Endothelial cell of hepatic sinusoid (primary cell): ENCODE data around the gene GABARAP.

Source experiments
- in situ Hi-C: cut with HindIII; loops from 2 replicates; pipeline ENCODE4 v1.10.0; 2017; ENCODE audit warnings: low sequenced_read_pairs

Gene GABARAP

GRCh38 chr17:7241090-7241733 lies 1.0 kb downstream of the GABARAP start:
- in situ Hi-C loops, result no loop called here

- in situ Hi-C loops, result no loop called here
These were observed 1.9 kb downstream of the GABARAP start for GRCh38 chr17:7240375-7240774.

DNA sequence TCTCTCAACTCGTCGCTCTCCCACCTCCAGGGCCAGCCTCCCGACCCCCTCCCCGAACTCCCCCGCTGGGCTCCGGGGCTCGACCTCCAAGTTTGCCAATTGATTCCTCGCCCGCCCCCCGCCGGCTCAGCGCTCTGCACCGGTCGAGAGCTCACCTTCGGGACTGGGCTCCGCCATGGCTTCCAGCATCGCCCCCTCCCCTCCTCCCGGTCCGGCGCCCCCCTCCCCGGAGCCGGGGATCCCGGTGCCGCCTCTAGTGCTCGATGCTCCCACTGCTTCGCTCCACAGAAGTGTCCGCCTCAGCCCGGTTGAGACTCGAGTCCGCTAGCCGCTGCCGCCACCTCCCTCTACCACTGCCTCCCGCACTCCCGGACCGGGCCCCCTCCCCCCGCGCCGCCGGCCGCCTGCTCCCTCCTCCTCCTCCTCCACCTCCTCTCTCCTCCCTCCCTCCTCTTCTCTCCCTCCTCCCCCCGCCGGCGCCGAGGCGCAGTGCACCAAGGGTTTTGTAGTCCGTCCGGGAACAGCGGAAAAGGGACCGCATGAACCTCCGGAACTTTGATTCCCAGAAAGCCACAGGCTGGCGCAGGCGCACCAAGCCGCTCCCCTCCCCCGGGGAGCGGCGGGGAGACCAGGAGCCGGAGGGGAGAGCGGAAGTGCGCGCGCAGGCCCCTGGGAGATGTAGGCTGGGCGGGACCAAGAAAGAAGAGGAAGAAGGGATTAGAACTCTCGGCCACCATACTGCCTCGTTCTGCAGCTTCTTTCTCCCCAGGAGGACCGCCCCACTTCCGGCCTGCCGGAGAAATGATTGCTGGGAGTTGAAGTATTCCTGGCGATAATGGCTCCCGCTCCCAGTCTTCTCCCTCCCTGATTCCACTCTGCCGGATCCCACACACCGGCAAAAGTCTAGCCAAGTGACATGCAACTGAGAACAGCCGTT lies 2.9 kb downstream of the GABARAP start, which contains the start of gene PHF23:
Gene PHF23, minus strand, starts transcription at position 367 of the 937 bp plus-strand sequence. Its CDS starts 178 bp downstream, at position 189.
- in situ Hi-C loops, result no loop called here

DNA sequence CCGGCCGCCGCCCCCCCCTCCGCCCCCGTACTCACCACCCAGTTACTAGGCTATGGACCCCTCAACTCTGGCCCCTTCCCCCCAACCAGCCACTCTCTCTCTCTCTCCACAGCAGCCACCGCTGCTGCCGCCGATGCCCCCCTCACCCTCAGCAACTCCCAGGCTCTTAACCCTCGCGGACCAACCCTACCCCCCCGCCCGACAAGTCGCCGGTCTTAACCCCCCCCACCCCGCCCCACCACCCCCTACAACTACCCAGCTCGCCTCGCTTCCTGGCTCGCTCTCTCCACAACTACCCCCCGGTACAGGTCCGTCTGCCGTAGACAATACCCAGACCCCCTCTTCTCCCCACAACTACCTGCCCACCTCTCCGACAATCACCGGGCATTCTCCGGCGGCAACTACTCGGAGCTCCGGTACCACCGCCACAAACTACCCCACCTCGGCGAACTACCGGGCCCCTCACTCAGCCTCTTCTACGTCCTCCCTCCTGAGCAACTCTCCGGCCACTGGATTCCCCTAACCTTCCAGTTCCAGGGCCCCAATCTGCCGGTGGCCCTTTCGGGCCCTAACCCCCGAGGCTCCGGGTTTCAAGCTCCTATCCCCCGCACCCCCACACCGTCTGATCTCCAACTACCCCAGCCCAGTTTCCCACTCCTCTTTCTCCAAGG lies 3.7 kb downstream of the GABARAP start:
- in situ Hi-C loops, result no loop called here

DNA sequence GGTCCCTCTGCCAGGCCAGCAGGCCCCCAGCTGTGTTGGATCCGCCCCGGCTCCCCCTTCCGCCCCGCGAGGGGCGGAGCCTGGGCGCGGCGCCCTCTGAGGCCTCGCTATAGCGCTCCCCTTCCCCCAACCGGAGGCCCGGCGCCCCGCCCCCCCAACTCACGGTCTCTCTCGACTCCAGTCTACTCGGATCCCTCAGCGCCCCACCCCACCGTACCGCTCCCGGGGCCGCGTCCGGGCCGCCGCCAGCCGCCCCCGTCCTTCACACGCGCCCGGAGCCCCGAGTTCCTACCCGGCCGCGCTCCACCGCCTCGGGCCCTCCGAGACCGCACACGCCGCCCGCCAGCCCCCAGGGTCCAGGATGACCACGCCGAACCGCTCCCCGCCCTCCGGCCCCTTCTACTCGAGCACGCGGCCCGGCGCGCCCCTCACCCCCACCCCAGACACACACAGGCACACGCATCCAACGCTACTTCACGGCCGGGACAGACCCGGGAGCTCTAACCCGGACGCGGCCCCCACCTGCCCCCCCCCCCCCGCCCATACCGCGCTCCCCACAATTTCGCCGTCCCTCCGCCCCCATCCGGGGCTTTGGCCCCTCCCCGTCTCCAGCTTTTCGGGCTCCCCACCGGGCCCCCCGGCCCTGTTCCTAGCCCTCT lies 4.4 kb downstream of the GABARAP start:
- in situ Hi-C loops, result no loop called here

DNA sequence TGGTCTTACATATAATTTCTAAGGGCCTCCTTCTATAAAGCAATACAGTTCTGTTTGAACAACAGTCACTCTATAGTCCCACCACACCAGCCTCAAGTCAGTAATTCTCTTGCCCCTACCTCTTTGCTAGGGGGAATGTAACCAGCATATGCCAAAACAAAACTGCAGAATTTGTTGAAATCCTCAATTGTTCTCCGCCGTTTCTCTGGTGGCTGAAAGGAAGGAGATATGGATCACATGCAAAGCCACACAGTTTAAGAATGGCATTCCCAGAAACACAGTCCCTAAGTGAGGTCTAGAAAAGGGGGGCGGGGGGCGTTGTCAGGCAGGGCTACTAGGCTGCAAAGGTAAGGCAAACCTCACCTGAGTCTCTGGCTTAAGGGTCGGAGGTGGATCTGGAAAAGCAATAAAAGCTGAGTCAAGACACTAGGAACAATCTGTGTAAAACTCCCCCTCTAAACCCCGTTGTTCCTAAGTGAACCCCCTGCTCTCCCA lies 4.9 kb downstream of the GABARAP start:
- in situ Hi-C loops, result no loop called here

- in situ Hi-C loops, result no loop called here
These were observed 5.4 kb downstream of the GABARAP start for GRCh38 chr17:7236808-7237207.

GRCh38 chr17:7235693-7236665 lies 6.3 kb downstream of the GABARAP start:
- in situ Hi-C loops, result no loop called here

GRCh38 chr17:7234083-7234951 lies 7.9 kb downstream of the GABARAP start, which contains the start of gene DVL2:
TSS of gene DVL2 (minus strand) at chr17:7234517. CDS start at chr17:7234262, 255 bp downstream.
- in situ Hi-C loops, result no loop called here

GRCh38 chr17:7233701-7234082 lies 8.6 kb downstream of the GABARAP start:
- in situ Hi-C loops, result no loop called here

- in situ Hi-C loops, result no loop called here
These were observed 10.1 kb downstream of the GABARAP start for GRCh38 chr17:7232114-7232513.

- in situ Hi-C loops, result loop anchor here (5.0 kb wide), 3 partner anchors 67 to 98 kb away; partner anchors contain the start of gene NEURL4
These were observed 12.7 kb downstream of the GABARAP start for GRCh38 chr17:7229504-7229903.

DNA sequence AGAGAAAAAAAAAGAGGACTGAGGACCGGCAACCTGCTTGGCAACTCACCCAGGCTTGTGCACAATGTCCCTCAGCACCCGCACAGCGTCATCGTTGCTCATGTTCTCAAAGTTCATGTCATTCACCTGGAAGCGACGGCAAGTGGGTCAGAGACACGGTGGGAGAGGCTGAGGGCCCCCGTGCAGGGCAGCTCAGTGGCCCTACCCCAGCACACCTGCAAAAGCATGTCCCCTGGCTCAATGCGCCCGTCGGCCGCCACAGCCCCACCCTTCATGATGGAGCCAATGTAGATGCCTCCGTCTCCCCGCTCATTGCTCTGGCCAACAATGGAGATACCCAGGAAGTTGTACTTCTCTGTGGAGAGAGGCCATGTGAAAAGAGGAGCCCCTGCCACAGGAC lies 13.3 kb downstream of the GABARAP start:
- in situ Hi-C loops, result loop anchor here (5.0 kb wide), 3 partner anchors 67 to 98 kb away; partner anchors contain the start of gene NEURL4

- in situ Hi-C loops, result loop anchor here (5.0 kb wide), 3 partner anchors 65 to 100 kb away; partner anchors contain the start of gene NEURL4
These were observed 15.2 kb downstream of the GABARAP start for GRCh38 chr17:7226721-7227710.

DNA sequence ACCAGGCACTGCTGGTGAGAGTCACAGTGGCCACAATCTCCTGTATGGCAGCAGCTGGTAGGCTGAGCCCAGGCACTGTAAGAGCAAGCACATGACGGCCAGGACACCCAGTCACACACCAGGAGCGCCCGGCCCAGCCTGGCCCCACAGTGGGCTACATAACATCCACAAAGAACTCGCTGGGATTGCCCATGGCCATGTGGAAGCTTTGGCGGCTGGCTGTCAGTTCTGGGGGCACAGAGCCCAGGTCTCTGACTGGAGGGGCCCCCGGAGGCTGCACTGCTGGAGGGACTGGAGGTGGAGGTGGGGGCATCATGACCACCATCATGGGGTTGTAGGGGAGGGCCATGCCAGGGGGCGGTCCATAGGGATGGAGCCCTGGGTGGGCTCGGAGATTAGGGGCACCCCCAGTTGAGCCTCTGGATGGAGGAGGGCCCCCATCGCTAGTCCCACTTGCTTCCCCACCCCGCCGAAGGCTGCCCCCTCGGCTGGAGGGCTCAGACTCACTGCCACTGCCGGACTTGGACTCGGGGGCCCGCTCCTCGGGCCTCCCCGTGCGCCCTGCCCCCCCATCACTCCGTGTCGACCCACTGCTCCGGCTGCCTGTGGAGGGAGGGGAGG lies 16.4 kb downstream of the GABARAP start:
- in situ Hi-C loops, result loop anchor here (5.0 kb wide), 3 partner anchors 64 to 101 kb away; partner anchors contain the start of gene NEURL4

DNA sequence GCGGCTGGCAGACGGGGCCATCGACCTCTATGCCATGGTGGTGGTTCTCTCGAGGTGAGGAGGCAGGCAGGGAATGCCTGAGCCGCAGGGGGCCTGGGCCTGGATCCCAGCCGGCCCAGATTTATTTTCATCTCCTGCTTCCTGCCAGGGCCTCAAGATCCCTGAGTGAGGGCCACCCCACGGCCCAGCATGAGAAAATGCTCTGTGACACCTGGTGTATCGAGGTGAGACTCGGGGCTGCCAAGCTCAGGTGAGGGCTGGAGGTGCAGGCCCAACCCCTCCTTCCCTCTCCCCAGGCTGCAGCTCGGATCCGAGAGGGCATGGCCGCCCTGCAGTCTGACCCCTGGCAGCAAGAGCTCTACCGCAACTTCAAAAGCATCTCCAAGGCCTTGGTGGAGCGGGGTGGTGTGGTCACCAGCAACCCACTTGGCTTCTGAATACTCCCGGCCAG lies 17.6 kb downstream of the GABARAP start:
- in situ Hi-C loops, result loop anchor here (5.0 kb wide), 3 partner anchors 62 to 103 kb away; partner anchors contain the start of gene NEURL4
